ENCODE results near the gene DNAH8.

The DNAH8 gene

DNA sequence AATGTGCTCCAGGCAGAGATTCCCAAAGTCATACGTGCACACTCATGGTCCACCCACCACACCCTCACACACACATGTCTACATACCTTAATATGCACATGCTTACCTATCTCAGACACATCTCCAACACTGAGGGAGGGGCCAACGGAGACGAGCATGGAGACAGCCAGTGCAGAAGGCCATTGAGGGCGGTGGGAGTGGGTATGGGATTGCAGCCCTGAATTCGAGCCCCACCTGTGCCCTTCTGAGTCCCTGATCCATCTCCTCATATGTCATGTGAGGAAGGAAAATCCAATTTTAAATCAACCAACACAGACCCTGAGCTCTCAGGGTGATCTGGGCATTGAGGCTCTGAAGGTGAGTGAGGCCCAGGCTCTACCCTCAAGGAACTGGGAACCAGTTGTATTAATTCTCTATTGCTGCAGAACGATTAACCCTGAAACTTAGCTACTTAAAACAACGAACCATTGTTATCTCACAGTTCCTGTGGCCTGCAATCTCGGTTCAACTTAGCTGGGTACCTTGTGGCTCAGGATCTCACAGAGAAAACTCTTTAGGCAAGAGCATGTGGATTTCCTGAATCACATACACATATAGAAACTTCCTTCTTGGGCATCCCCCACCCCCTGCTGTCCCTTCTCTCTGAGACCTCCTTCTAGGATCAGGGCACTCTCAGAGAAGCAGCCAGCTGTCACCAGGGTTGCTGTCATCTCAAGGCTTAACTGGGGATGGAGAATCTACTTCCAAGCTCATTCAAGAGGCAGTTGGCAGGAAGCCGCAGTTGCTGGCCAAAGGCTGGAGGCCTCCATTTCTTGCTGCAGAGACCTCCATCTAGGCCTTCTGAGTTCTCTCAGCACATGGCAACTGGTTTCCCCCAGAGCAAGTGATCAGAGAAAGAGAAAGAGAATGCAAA is 361.8 kb downstream of the DNAH8 start:
- H3K9me3 Mint-ChIP-seq = no peaks in the 10 kb centered on the region
- H3K27ac Mint-ChIP-seq = no peak overlapping the region
- H3K27me3 Mint-ChIP-seq (ENCODE audit: low read depth) = peaks cover 49% of the 10 kb centered on the region
- no peak for TF ChIP-seq CTCF (IDR thresholded peaks at IDR 0.05; ENCODE audit: unreplicated experiment in 3 of 3)
- H3K4me3 Mint-ChIP-seq = no peak overlapping the region
- no peaks in the 10 kb centered on the region for H3K36me3 Mint-ChIP-seq (ENCODE audit: low read depth)
- H3K4me1 Mint-ChIP-seq = no peaks in the 10 kb centered on the region

DNA sequence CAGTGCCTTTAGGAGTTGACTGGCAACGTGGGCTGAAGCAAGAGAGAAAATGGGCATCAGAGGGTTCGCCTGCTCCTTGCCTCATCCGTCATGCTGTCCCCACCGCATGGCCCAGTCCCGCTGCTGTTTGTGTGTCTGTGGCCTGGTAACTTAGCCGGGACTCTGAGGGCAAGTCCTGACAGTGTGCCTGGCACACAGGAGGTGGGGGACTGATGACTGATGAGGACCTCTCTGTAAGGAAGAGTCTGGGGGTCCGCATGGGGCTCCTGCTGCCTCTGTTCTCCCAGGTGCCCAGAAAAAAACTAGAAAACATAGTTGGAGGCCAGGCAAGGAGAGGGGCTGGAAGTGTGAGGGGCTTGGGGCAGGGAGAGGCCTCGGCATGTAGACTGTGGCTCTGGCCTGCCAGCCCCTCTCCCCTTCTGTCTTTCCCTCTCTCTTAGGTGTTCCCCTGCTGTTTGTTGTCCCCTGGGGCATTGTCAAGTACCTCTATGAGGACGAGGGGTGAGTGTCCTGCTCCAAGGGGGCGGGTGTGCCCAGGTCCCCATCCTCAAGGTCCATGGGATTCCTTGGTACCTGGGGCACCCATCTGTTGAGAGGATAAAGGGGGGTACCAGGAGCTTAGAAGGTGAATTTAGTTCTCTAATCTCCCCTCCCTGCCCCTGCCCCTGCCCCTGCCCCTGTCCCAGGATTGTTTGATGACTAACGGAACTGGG is 362.9 kb downstream of the DNAH8 start:
- no peaks in the 10 kb centered on the region for H3K9me3 Mint-ChIP-seq
- TF ChIP-seq CTCF (IDR thresholded peaks at IDR 0.05; ENCODE audit: unreplicated experiment in 3 of 3) = no peak
- H3K4me3 Mint-ChIP-seq = no peak overlapping the region
- H3K27ac Mint-ChIP-seq = no peak overlapping the region
- peaks cover 55% of the 10 kb centered on the region for H3K27me3 Mint-ChIP-seq (ENCODE audit: low read depth)
- H3K36me3 Mint-ChIP-seq (ENCODE audit: low read depth) = no peaks in the 10 kb centered on the region
- no peaks in the 10 kb centered on the region for H3K4me1 Mint-ChIP-seq

GRCh38 chr6:39078695-39079094 is 363.6 kb downstream of the DNAH8 start:
- no peak for TF ChIP-seq CTCF (IDR thresholded peaks at IDR 0.05; ENCODE audit: unreplicated experiment in 3 of 3)
- Mint-ChIP-seq H3K9me3 (no peaks in the 10 kb centered on the region), H3K4me1 (no peaks in the 10 kb centered on the region), H3K27ac (no peak overlapping the region), H3K27me3 (ENCODE audit: low read depth) (peaks cover 56% of the 10 kb centered on the region), H3K4me3 (no peak overlapping the region), H3K36me3 (ENCODE audit: low read depth) (no peaks in the 10 kb centered on the region)

DNA sequence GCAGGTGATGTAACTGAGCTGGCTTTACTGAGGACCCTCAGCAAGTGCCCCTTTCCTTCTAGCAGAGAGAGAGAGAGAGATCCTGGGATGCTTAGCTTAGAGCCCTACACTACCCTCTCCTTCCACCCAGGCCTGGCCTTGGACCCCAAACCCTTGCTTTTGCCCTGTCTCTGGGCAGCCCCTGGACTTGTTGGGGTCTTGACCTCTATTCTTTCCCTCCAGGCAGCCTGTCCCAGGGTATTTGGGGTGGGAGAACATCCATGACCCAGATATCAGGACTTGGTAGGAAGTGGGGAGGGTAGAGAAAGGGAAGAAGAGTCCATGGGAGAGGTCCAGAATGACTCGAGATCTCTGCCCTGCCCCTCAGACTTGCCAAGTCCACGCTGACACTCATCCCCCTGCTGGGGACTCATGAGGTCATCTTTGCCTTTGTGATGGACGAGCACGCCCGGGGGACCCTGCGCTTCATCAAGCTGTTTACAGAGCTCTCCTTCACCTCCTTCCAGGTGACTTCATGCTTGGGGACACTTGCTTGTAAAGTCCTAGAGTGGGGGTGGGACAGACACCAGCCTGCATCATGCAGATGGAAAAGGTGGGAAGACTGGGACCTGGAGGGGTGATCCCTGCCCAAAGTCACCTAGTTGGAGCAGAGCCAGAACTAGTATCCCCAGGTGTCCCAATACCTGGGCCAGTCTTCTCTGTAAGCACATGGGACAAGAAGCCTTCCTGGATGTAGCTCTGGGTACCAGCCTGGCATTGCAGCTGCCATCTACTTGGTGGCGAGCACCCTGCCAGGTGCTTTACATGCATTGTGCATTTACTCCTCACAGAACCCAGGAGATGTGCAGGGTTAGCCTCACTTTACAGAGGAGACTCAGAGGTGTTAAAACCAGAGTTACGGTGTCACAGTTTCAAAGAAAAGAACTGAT is 364.4 kb downstream of the DNAH8 start:
- no peaks in the 10 kb centered on the region for H3K36me3 Mint-ChIP-seq (ENCODE audit: low read depth)
- no peak overlapping the region for H3K27ac Mint-ChIP-seq
- H3K4me1 Mint-ChIP-seq = no peaks in the 10 kb centered on the region
- H3K4me3 Mint-ChIP-seq = no peak overlapping the region
- no peaks in the 10 kb centered on the region for H3K9me3 Mint-ChIP-seq
- H3K27me3 Mint-ChIP-seq (ENCODE audit: low read depth) = peaks cover 62% of the 10 kb centered on the region
- no peak for TF ChIP-seq CTCF (IDR thresholded peaks at IDR 0.05; ENCODE audit: unreplicated experiment in 3 of 3)
